H9 (cell line): Measurements from ENCODE around the gene TBC1D9B. TPM values are rescaled to one million over a fixed set of nuclear protein-coding genes. Genes with fewer than 3 reads are reported as not detected.

Experiments used
- DNase-seq: peaks from one replicate; pipeline ENCODE4 v3.0.0-alpha.2; 2017
- H2AFZ ChIP-seq: one replicate; pipeline ENCODE4 v1.6.1; 2013; ENCODE audit warnings: mild to moderate bottlenecking, low read length, control low read depth, moderate library complexity
- H2AK5ac ChIP-seq: 2 replicates; pipeline ENCODE4 v1.6.1; 2013; ENCODE audit warnings: low read length, control low read depth, mixed read lengths; ENCODE audit not compliant: insufficient read length
- H2BK120ac ChIP-seq: one replicate; pipeline ENCODE4 v1.6.1; 2013; ENCODE audit warnings: low read depth, mild to moderate bottlenecking, low read length, control low read depth, inconsistent platforms; ENCODE audit not compliant: poor library complexity, severe bottlenecking
- H2BK12ac ChIP-seq: 2 replicates; pipeline ENCODE4 v1.6.1; 2013; ENCODE audit warnings: low read length, control low read depth, mixed read lengths, low read depth; ENCODE audit not compliant: insufficient read length
- H2BK15ac ChIP-seq: 2 replicates; pipeline ENCODE4 v1.6.1; 2013; ENCODE audit warnings: low read depth, low read length, control low read depth
- H2BK20ac ChIP-seq: one replicate; pipeline ENCODE4 v1.6.1; 2013; ENCODE audit warnings: low read depth, mild to moderate bottlenecking, low read length, control low read depth, inconsistent platforms; ENCODE audit not compliant: poor library complexity, severe bottlenecking
- H2BK5ac ChIP-seq: 2 replicates; pipeline ENCODE4 v1.6.1; 2013; ENCODE audit warnings: low read length, control low read depth, mixed read lengths; ENCODE audit not compliant: insufficient read length
- H3K14ac ChIP-seq: 2 replicates; pipeline ENCODE4 v1.6.1; 2013; ENCODE audit warnings: low read length, control low read depth; ENCODE audit not compliant: insufficient read depth
- H3K18ac ChIP-seq: 2 replicates; pipeline ENCODE4 v1.6.1; 2013; ENCODE audit warnings: low read depth, mild to moderate bottlenecking, mixed read lengths, low read length, control low read depth; ENCODE audit not compliant: insufficient read length
- H3K23ac ChIP-seq: 2 replicates; pipeline ENCODE4 v1.6.1; 2013; ENCODE audit warnings: low read length, control low read depth, mixed read lengths, low read depth; ENCODE audit not compliant: insufficient read length
- H3K23me2 ChIP-seq: 2 replicates; pipeline ENCODE4 v1.6.1; 2013; ENCODE audit warnings: low read depth, mild to moderate bottlenecking, mixed read lengths, low read length, control low read depth; ENCODE audit not compliant: insufficient read length, poor library complexity, severe bottlenecking
- H3K27ac ChIP-seq: 2 replicates; pipeline ENCODE4 v1.5.1; 2013; ENCODE audit warnings: low read length, control low read depth, mixed read lengths, low read depth; ENCODE audit not compliant: insufficient read length
- H3K27me3 ChIP-seq: 2 replicates; pipeline ENCODE4 v1.6.1; 2013; ENCODE audit warnings: low read length, control low read depth, inconsistent platforms; ENCODE audit not compliant: insufficient read depth
- H3K4ac ChIP-seq: 2 replicates; pipeline ENCODE4 v1.6.1; 2013; ENCODE audit warnings: low read depth, mild to moderate bottlenecking, control low read depth, inconsistent platforms, low read length, moderate library complexity
- H3K4me1 ChIP-seq: 2 replicates; pipeline ENCODE4 v1.6.1; 2013; ENCODE audit warnings: low read length, control low read depth, inconsistent platforms; ENCODE audit not compliant: insufficient read depth
- H3K4me2 ChIP-seq: 2 replicates; pipeline ENCODE4 v1.6.1; 2013; ENCODE audit warnings: low read length, control low read depth, mixed read lengths; ENCODE audit not compliant: insufficient read length, insufficient read depth
- H3K56ac ChIP-seq: 2 replicates; pipeline ENCODE4 v1.6.1; 2013; ENCODE audit warnings: low read depth, mild to moderate bottlenecking, mixed read lengths, low read length, control low read depth; ENCODE audit not compliant: insufficient read length
- H3K79me1 ChIP-seq: 2 replicates; pipeline ENCODE4 v1.6.1; 2013; ENCODE audit warnings: low read depth, mild to moderate bottlenecking, moderate library complexity, low read length, control low read depth, inconsistent platforms; ENCODE audit not compliant: insufficient read depth, poor library complexity, severe bottlenecking
- H3K79me2 ChIP-seq: 2 replicates; pipeline ENCODE4 v1.6.1; 2013; ENCODE audit warnings: low read length, control low read depth, inconsistent platforms; ENCODE audit not compliant: insufficient read depth
- H3K9ac ChIP-seq: 2 replicates; pipeline ENCODE4 v1.6.1; 2013; ENCODE audit warnings: low read length, control low read depth, mixed read lengths; ENCODE audit not compliant: insufficient read length; ENCODE audit errors: extremely low read depth
- H3K9me3 ChIP-seq: one replicate; pipeline ENCODE4 v1.6.1; 2013; ENCODE audit warnings: low read depth, low read length, inconsistent platforms; ENCODE audit not compliant: control insufficient read depth
- H3T11ph ChIP-seq: one replicate; pipeline ENCODE4 v1.6.1; 2013; ENCODE audit warnings: mild to moderate bottlenecking, low read length, control low read depth, inconsistent platforms
- H4K20me1 ChIP-seq: one replicate; pipeline ENCODE4 v1.6.1; 2013; ENCODE audit not compliant: control insufficient read depth, insufficient read length, insufficient read depth
- H4K5ac ChIP-seq: 2 replicates; pipeline ENCODE4 v1.6.1; 2013; ENCODE audit warnings: low read depth, mild to moderate bottlenecking, mixed read lengths, low read length, control low read depth; ENCODE audit not compliant: insufficient read length
- H4K8ac ChIP-seq: replicated peaks from 2 replicates; pipeline ENCODE4 v1.6.1; 2013; ENCODE audit warnings: low read length, control low read depth, mixed read lengths, low read depth; ENCODE audit not compliant: insufficient read length
- H4K91ac ChIP-seq: 2 replicates; pipeline ENCODE4 v1.6.1; 2013; ENCODE audit warnings: low read depth, mild to moderate bottlenecking, moderate library complexity, mixed read lengths, low read length, control low read depth; ENCODE audit not compliant: insufficient read length
- H3K27ac Mint-ChIP-seq, 3 experiments: 2 replicates in 2 of 3; 3 replicates in 1 of 3; pipeline ENCODE4 v1.8.0; 2020 to 2021; ENCODE audit warnings: mixed read lengths in 3 of 3, mild to moderate bottlenecking in 1 of 3, moderate library complexity in 1 of 3
- H3K27me3 Mint-ChIP-seq: 2 replicates; pipeline ENCODE4 v1.8.0; 2021; ENCODE audit warnings: low read depth, mild to moderate bottlenecking, moderate library complexity, mixed read lengths
- H3K36me3 Mint-ChIP-seq, 3 experiments: 2 replicates in 2 of 3; 3 replicates in 1 of 3; pipeline ENCODE4 v1.8.0; 2020 to 2021; ENCODE audit warnings: low read depth in 3 of 3, mixed read lengths in 3 of 3; ENCODE audit not compliant: insufficient read depth in 1 of 3
- H3K4me1 Mint-ChIP-seq, 2 experiments: 2 replicates each; pipeline ENCODE4 v1.8.0; 2020; ENCODE audit warnings: mixed read lengths in 2 of 2
- H3K4me3 Mint-ChIP-seq, 2 experiments: 2 replicates in 1 of 2; 3 replicates in 1 of 2; pipeline ENCODE4 v1.8.0; 2020 to 2021; ENCODE audit warnings: mild to moderate bottlenecking in 2 of 2, mixed read lengths in 2 of 2, moderate library complexity in 1 of 2
- H3K9me3 Mint-ChIP-seq, 2 experiments: 2 replicates in 1 of 2; 3 replicates in 1 of 2; pipeline ENCODE4 v1.8.0; 2020; ENCODE audit warnings: mild to moderate bottlenecking in 2 of 2, mixed read lengths in 2 of 2, moderate library complexity in 1 of 2
- WGBS: extraction: QIAGEN DNeasy Blood & Tissue Kit; methylation state at CpG from one replicate; pipeline ENCODE4 v1.1.7; 2013; ENCODE audit warnings: missing lambda C conversion rate, low lambda C conversion rate, mixed read lengths; ENCODE audit not compliant: insufficient read length; ENCODE audit errors: extremely low coverage; 5-methylcytosine and 5-hydroxymethylcytosine counted together
- total RNA-seq: library from RNA; stranded (reverse); gene quantifications from 2 replicates; pipeline ENCODE4 v1.2.1, GENCODE V29; 2021
- TF ChIP-seq, protein P1 (sequence below): fragments of 200-600 bp; sonication (generic); conservative IDR thresholded peaks from 3 replicates; pipeline ENCODE4 v1.8.0; 2021; ENCODE audit warnings: antibody characterized with exemption, mild to moderate bottlenecking

The TBC1D9B gene
- total RNA-seq, 1 experiment from 2014 or later = 62.1 TPM

DNA sequence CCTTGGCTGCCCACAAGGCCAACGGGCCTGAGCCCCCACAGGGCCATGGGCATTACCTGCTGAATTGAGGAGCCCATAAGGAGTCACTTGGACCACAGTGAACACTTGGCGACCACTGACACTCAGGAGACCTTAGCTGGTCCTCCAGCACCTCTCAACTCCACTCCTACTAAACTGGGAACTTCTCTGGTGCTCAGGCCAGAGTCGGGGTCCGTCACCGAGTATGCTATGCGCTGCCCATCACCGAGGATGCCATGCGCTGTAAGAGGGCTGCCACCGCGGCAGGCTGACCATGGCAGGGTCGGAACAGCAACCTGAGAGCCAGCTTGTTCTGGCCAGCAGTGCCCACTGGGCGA, 87.6 kb downstream of the TBC1D9B start:
- no peak overlapping the region for H2BK5ac ChIP-seq
- no peaks in the 10 kb centered on the region for H3K9me3 ChIP-seq
- H2BK20ac ChIP-seq = no peak overlapping the region
- no peaks in the 10 kb centered on the region for H4K20me1 ChIP-seq
- DNase-seq = no peak
- H3K4me1 ChIP-seq = peaks cover 3% of the 10 kb centered on the region; the same call in 1 of the 2 replicates
- peaks cover 10% of the 10 kb centered on the region for H3K79me1 ChIP-seq
- H3K23ac ChIP-seq = no peak overlapping the region
- no peak overlapping the region for H4K8ac ChIP-seq
- H3K27ac ChIP-seq = no peak overlapping the region
- peaks cover 9% of the 10 kb centered on the region; the same call in 1 of the 2 replicates for H3K79me2 ChIP-seq
- no peak overlapping the region for H3T11ph ChIP-seq
- H3K36me3 Mint-ChIP-seq = peaks cover 16 to 28% (median 27%) of the 10 kb centered on the region in 3 experiments
- 0 out of 2 replicates have a peak overlapping the region, but pooled peaks have one; percentile 44 for H3K14ac ChIP-seq
- H3K23me2 ChIP-seq = peaks cover 16% of the 10 kb centered on the region
- no peak overlapping the region for H3K4me2 ChIP-seq
- no peak overlapping the region for H2BK15ac ChIP-seq
- H2AFZ ChIP-seq = no peak overlapping the region
- TF ChIP-seq, protein P1, sequence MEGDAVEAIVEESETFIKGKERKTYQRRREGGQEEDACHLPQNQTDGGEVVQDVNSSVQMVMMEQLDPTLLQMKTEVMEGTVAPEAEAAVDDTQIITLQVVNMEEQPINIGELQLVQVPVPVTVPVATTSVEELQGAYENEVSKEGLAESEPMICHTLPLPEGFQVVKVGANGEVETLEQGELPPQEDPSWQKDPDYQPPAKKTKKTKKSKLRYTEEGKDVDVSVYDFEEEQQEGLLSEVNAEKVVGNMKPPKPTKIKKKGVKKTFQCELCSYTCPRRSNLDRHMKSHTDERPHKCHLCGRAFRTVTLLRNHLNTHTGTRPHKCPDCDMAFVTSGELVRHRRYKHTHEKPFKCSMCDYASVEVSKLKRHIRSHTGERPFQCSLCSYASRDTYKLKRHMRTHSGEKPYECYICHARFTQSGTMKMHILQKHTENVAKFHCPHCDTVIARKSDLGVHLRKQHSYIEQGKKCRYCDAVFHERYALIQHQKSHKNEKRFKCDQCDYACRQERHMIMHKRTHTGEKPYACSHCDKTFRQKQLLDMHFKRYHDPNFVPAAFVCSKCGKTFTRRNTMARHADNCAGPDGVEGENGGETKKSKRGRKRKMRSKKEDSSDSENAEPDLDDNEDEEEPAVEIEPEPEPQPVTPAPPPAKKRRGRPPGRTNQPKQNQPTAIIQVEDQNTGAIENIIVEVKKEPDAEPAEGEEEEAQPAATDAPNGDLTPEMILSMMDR = no peak
- H2BK120ac ChIP-seq = no peak overlapping the region
- peak overlapping the region; percentile 1 for H2AK5ac ChIP-seq
- peak overlapping the region; percentile 36 for H3K18ac ChIP-seq
- H3K27ac Mint-ChIP-seq = peak overlapping the region in 2 of 3 experiments; percentile 18 to 89; a peak in 3 of 7 replicates
- no peaks in the 10 kb centered on the region for H3K27me3 ChIP-seq
- no peak overlapping the region for H3K9ac ChIP-seq
- H3K9me3 Mint-ChIP-seq = no peaks in the 10 kb centered on the region; a peak in 2 of 5 replicates
- H3K4ac ChIP-seq = no peak overlapping the region
- H2BK12ac ChIP-seq = no peak overlapping the region
- no peak overlapping the region for H4K91ac ChIP-seq
- H3K4me3 Mint-ChIP-seq = peak overlapping the region; percentile 80 to 88; a peak in 4 of 5 replicates
- peaks cover 30 to 35% of the 10 kb centered on the region in 2 experiments for H3K4me1 Mint-ChIP-seq
- H3K56ac ChIP-seq = no peak overlapping the region
- H3K27me3 Mint-ChIP-seq = peaks cover 13% of the 10 kb centered on the region
- H4K5ac ChIP-seq = no peak overlapping the region
- no CpG with 5 or more reads among the region's 12 CpGs for WGBS
